Stomach (tissue), 9 donors: ENCODE results near the gene STK33. TPM values are rescaled to one million over a fixed set of nuclear protein-coding genes. Genes with fewer than 3 reads are reported as not detected.
A peak's percentile ranks its signal among the peaks of the same experiment; 100 is the strongest.

Experiments
- DNase-seq, 2 donors: peaks; one replicate each; pipeline versions ENCODE4 v3.0.0 to v3.0.0-alpha.2; 2013 to 2019
- H3K27ac ChIP-seq, 5 donors: fragments of 200-600 bp in 4 of 5; sonication (generic) in 4 of 5; one replicate each; pipeline ENCODE4 v1.5.1; 2013 to 2019; ENCODE audit warnings: mild to moderate bottlenecking in 1 of 5, moderate library complexity in 1 of 5
- H3K27me3 ChIP-seq, 3 donors: fragments of 200-600 bp; sonication (generic); one replicate each; pipeline ENCODE4 v1.5.1; 2017 to 2019; ENCODE audit warnings: mixed run types in 1 of 3
- H3K36me3 ChIP-seq, 4 donors: fragments of 200-600 bp; sonication (generic); 1 replicate in 3 of 4; 2 replicates in 1 of 4; pipeline ENCODE4 v1.5.1; 2016 to 2019
- H3K4me1 ChIP-seq, 4 donors: fragments of 200-600 bp; sonication (generic); one replicate each; pipeline ENCODE4 v1.5.1; 2016 to 2019
- H3K4me3 ChIP-seq, 4 donors: fragments of 200-600 bp; sonication (generic) in 3 of 4; one replicate each; pipeline ENCODE4 v1.5.1; 2016 to 2019; ENCODE audit warnings: mild to moderate bottlenecking in 1 of 4
- H3K9me3 ChIP-seq, 4 donors: fragments of 200-600 bp; sonication (generic); one replicate each; pipeline ENCODE4 v1.5.1; 2016 to 2019
- CTCF ChIP-seq, 7 experiments: fragments of 450-650 bp in 4 of 7; fragments of 200-600 bp in 3 of 7; sonication (generic) in 3 of 7; IDR thresholded peaks; one replicate each; pipeline ENCODE4 v1.5.1; 2016 to 2019; ENCODE audit warnings: antibody characterized with exemption in 7 of 7, control low read depth in 2 of 7, mild to moderate bottlenecking in 1 of 7
- EP300 ChIP-seq: sonication (generic); formaldehyde crosslinking; IDR thresholded peaks from one replicate; pipeline ENCODE4 v1.6.1; 2017; ENCODE audit warnings: antibody characterized with exemption
- POLR2A ChIP-seq, 4 donors: fragments of 450-650 bp; IDR thresholded peaks; one replicate each; pipeline ENCODE4 v1.6.1; 2016; ENCODE audit warnings: antibody characterized with exemption in 4 of 4, control low read depth in 2 of 4, mild to moderate bottlenecking in 1 of 4, moderate library complexity in 1 of 4
- POLR2AphosphoS5 ChIP-seq, 3 donors: sonication (generic); formaldehyde crosslinking; IDR thresholded peaks; one replicate each; pipeline ENCODE4 v1.6.1; 2016; ENCODE audit warnings: antibody characterized with exemption in 3 of 3
- WGBS, 5 donors: extraction: QIAGEN DNeasy Blood & Tissue Kit in 3 of 5; methylation state at CpG; one replicate each; pipeline versions ENCODE4 v1.1.5 to v1.1.7; 2013 to 2018; 5-methylcytosine and 5-hydroxymethylcytosine counted together
- intact Hi-C: fragments of 100-400 bp; cut with DNase I; formaldehyde crosslinking; loops from one replicate; pipeline ENCODE4 v1.15.1; 2023; ENCODE audit warnings: low total_unique reads
- polyA plus RNA-seq, 3 donors: library from polyadenylated mRNA; stranded (reverse); fragments of 200-250 nt; gene quantifications; one replicate each; pipeline ENCODE4 v1.2.3, GENCODE V29; 2013
- total RNA-seq, 5 donors: library from RNA; depleted of rRNA; stranded (reverse); fragments of >200 nt; gene quantifications; one replicate each; pipeline versions ENCODE4 v1.1.0 to v1.2.3, GENCODE V29; 2014 to 2016
- donor health status: healthy with polysubstance abuse.
- donor health status: Bipolar disorder and iron deficiency.
- donor health status: healthy.

Gene STK33
- total and polyA plus RNA-seq, 8 donors: 3.1 to 21.3 (median 10.9) TPM; not detected in 1

DNA sequence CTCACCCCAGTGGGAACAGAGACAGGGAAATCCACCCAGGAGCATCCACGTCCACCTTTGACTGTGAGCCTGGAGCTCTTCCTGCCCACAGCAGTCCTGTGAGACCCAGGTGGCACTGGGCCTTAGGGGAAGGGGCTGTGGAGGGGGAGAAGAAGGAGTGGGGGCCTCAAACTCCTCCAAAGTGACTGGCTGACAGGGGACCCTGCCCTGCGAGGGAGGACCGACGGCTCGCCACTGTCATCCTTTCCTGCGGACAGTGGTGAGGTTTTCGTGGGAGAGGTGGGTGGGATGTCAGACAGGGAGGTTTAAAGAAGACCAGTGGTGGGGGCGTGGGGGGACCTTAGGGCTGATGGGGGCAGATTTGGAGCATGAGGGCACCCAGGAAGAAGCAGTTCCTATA is 237.8 kb downstream of the STK33 start:
- peaks cover 0 to 28% (median 11%) of the 10 kb centered on the region in 4 donors for H3K4me1 ChIP-seq
- intact Hi-C loops: no loop called here
- H3K27me3 ChIP-seq: no peaks in the 10 kb centered on the region
- no peak for DNase-seq
- H3K27ac ChIP-seq: no peak overlapping the region
- no peak overlapping the region for H3K4me3 ChIP-seq
- no peaks in the 10 kb centered on the region for H3K36me3 ChIP-seq
- WGBS, 5 donors: 82 to 96% (median 90%) methylated on average over 8 of the region's 8 CpGs
- TF ChIP-seq CTCF (IDR thresholded peaks at IDR 0.05) (no peak), POLR2AphosphoS5 (IDR thresholded peaks at IDR 0.05) (no peak), POLR2A (IDR thresholded peaks at IDR 0.05) (no peak), EP300 (no peak)
- H3K9me3 ChIP-seq: no peaks in the 10 kb centered on the region

DNA sequence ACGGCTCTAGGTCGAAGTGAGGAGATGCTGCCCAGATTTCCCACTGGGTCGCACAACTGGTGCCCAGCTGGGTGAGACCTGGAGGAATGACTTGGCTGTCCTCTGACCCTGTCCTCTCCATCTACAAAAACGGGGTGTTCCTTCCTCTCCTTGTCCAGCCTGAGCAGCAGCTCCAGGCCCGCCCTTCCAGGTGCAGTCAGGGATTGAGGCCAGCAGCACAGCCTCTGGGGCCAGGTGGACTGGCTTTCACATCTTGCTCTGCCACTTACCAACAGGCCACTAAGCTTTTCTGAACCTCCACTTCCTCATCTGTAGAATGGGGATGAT is 238.6 kb downstream of the STK33 start:
- TF ChIP-seq POLR2A (IDR thresholded peaks at IDR 0.05) (no peak), EP300 (no peak), POLR2AphosphoS5 (IDR thresholded peaks at IDR 0.05) (no peak), CTCF (IDR thresholded peaks at IDR 0.05) (no peak)
- Histone ChIP-seq H3K4me1 (peaks cover 0 to 28% (median 11%) of the 10 kb centered on the region in 4 donors), H3K27me3 (no peaks in the 10 kb centered on the region), H3K9me3 (no peaks in the 10 kb centered on the region), H3K36me3 (no peaks in the 10 kb centered on the region), H3K27ac (no peak overlapping the region), H3K4me3 (no peak overlapping the region)
- WGBS, 5 donors: 60 to 79% (median 70%) methylated on average over 4 to 5 of the region's 5 CpGs
- DNase-seq: no peak
- intact Hi-C loops: no loop called here

GRCh38 chr11:8354622-8355415 is 239.2 kb downstream of the STK33 start:
- H3K27me3 ChIP-seq: no peaks in the 10 kb centered on the region
- peaks cover 0 to 28% (median 11%) of the 10 kb centered on the region in 4 donors for H3K4me1 ChIP-seq
- peak overlapping the region; percentile 22 to 32 (median 27) for H3K4me3 ChIP-seq
- intact Hi-C loops: no loop called here
- H3K36me3 ChIP-seq: no peaks in the 10 kb centered on the region
- no peaks in the 10 kb centered on the region for H3K9me3 ChIP-seq
- TF ChIP-seq CTCF (IDR thresholded peaks at IDR 0.05) (no peak), POLR2AphosphoS5 (IDR thresholded peaks at IDR 0.05) (no peak), POLR2A (IDR thresholded peaks at IDR 0.05) (no peak), EP300 (no peak)
- peak overlapping the region in 2 of 5 donors; percentile 42 to 43 for H3K27ac ChIP-seq
- DNase-seq: peak in 1 of 2 donors; percentile 73
- 11 to 22% (median 12%) methylated on average over 8 to 16 of the region's 16 CpGs for WGBS, 5 donors

DNA sequence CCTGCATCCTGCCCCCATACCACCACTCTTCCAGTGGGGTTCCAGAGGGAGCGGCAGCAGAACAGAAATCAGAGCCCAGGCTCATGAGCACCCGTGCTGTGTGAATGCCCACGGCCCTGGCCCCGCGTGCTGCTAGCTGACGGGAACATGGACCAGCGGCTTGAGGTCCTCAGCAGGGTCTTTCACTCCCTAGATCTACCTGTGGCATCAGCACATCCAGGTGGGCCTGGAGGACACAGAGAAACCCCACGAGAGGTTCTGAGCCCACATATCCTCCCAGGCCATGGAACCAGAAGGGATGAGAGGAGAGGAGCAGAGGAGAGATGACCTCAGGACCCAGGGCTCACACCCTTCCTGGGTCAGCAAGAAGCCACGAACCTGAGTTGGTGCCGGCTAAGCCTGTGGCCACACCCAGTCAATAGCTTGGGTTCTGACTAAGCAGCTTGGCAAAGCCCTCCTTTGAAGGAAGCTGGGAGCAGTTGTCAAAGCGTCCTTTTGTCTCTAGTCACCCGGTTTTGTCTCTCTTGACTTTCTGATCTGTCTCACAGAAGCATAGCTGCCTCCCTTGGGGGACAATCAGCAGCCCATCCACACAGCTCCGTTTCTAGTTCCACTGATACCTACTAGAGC is 241.0 kb downstream of the STK33 start:
- H3K36me3 ChIP-seq: no peaks in the 10 kb centered on the region
- DNase-seq: no peak
- no peaks in the 10 kb centered on the region for H3K27me3 ChIP-seq
- no peak overlapping the region for H3K4me3 ChIP-seq
- intact Hi-C loops: no loop called here
- H3K9me3 ChIP-seq: no peaks in the 10 kb centered on the region
- H3K27ac ChIP-seq: no peak overlapping the region
- peaks cover 0 to 28% (median 11%) of the 10 kb centered on the region in 4 donors for H3K4me1 ChIP-seq
- 72 to 91% (median 81%) methylated on average over 11 to 13 of the region's 13 CpGs for WGBS, 5 donors
- no peak for TF ChIP-seq POLR2AphosphoS5 (IDR thresholded peaks at IDR 0.05)
- TF ChIP-seq POLR2A (IDR thresholded peaks at IDR 0.05): no peak
- no peak for TF ChIP-seq EP300
- TF ChIP-seq CTCF (IDR thresholded peaks at IDR 0.05): no peak
